ENCODE data around the gene IL10RB.

The IL10RB gene

DNA sequence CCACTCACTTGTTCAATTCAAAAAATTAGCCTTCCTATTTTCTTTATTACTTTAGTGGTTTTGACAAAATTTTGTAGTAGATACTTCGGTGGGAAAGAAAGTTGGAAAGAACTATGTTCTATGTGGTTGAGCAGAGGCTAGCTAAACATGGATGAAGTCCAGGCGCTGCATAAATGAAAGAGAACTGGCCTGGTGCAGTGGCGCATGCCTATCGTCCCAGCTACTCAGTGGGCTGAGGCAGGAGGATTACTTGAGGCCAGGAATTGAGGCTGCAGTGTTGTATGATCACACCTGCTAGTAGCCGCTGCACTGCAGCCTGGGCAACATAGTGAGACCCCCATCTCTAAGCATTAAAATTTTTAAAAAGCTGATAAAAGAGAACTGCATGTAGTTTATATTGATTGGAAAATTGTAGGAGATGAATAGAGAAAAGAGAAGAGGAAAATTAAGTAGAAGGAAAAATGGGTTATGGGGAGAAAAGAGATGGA lies 79.6 kb downstream of the IL10RB start:
- FAIRE-seq (no peak), DNase-seq (ENCODE audit: insufficient read length) (no peak)
- no peak for TF ChIP-seq TAF1 (IDR thresholded peaks at IDR 0.05; ENCODE audit: borderline replicate concordance, low read depth, low read length)
- TF ChIP-seq POLR2AphosphoS5 (IDR thresholded peaks at IDR 0.05; ENCODE audit: low read depth, low read length) = no peak
- TF ChIP-seq POLR2A (IDR thresholded peaks at IDR 0.05; ENCODE audit: low read depth, low read length) = no peak

Measured in GM12892 (cell line).